Globus pallidus (tissue), 1 donor: ENCODE measurements around the gene CCNE1.
A peak's percentile ranks its signal among the peaks of the same experiment; 100 is the strongest.
"Not testable (repeated sequence)": the region's sequence is repeated elsewhere in the genome, so short reads cannot be mapped to it uniquely, and the experiment has no call there.

Source experiments
- DNase-seq: peaks from one replicate; pipeline ENCODE4 v3.0.0-alpha.2; 2015; ENCODE audit warnings: low spot score

CCNE1 gene

GRCh38 chr19:29815231-29815630 is 3.4 kb downstream of the CCNE1 start:
- no peak for DNase-seq

DNA sequence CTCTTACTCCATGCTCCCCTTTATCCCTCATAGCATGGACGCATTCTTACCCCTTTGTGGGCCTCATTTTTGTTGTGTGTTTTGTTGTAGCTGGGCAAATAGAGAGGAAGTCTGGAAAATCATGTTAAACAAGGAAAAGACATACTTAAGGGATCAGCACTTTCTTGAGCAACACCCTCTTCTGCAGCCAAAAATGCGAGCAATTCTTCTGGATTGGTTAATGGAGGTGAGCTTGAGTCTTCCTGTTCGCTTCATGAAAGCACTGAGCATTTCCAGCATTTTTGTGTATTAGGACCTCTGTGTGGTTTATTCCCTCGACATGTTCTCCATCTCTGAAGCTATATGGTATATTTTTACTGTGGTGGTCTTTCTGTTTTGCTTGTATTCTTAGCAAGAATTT is 5.5 kb downstream of the CCNE1 start:
- DNase-seq = no peak

- DNase-seq = no peak
These were observed 7.5 kb downstream of the CCNE1 start for GRCh38 chr19:29819300-29819699.

GRCh38 chr19:29819986-29820385 is 8.2 kb downstream of the CCNE1 start:
- no peak for DNase-seq

DNA sequence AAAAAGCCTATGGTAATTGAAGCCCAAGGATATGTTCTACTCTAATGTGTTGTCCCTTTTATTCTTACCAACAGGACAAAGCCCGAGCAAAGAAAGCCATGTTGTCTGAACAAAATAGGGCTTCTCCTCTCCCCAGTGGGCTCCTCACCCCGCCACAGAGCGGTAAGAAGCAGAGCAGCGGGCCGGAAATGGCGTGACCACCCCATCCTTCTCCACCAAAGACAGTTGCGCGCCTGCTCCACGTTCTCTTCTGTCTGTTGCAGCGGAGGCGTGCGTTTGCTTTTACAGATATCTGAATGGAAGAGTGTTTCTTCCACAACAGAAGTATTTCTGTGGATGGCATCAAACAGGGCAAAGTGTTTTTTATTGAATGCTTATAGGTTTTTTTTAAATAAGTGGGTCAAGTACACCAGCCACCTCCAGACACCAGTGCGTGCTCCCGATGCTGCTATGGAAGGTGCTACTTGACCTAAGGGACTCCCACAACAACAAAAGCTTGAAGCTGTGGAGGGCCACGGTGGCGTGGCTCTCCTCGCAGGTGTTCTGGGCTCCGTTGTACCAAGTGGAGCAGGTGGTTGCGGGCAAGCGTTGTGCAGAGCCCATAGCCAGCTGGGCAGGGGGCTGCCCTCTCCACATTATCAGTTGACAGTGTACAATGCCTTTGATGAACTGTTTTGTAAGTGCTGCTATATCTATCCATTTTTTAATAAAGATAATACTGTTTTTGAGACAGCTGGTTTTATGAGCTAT is 12.0 kb downstream of the CCNE1 start:
- DNase-seq = no peak

DNA sequence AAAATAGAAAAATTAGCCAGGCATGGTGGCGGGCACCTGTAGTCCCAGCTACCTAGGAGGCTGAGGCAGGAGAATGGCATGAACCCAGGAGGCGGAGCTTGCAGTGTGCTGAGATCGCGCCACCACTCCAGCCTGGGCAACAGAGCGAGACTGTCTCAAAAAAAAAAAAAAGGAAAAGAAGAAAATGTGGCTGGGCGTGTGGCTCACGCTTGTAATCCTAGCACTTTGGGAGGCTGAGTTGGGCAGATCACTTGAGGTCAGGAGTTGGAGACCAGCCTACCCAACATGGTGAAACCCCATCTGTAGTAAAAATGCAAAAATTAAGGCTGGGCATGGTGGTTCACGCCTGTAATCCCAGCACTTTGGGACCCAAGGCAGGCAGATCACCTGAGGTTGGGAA is 13.5 kb downstream of the CCNE1 start:
- DNase-seq = not testable (repeated sequence)

DNA sequence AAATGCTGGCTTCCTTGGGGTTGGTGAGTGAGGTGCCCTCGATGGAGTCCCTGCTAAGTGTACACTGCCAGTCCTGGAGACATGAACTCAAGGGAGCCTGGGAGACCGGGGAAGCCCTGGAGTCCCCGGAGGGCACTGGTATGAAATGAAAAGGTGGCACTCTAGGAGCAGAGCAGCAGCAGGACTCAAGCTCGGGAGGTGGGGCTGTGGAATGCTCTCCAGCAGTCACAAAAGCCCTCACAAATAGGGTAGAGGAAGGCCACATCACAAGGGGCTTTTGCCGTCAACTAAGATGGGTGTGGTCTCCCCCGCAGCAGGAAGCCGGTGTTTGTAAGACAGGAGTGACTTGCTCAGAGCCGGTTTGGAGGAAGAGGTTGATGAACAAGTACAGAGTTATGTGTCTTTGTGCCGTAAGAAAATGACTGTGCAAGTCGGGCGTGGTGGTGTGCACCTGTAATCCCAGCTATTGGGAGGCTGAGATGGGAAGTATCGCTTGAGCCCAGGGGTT is 19.3 kb downstream of the CCNE1 start:
- DNase-seq = no peak

GRCh38 chr19:29831686-29832085 is 19.9 kb downstream of the CCNE1 start:
- DNase-seq = no peak

GRCh38 chr19:29832801-29833200 is 21.0 kb downstream of the CCNE1 start:
- no peak for DNase-seq

- DNase-seq = no peak
These were observed 21.9 kb downstream of the CCNE1 start for GRCh38 chr19:29833614-29834261.

DNA sequence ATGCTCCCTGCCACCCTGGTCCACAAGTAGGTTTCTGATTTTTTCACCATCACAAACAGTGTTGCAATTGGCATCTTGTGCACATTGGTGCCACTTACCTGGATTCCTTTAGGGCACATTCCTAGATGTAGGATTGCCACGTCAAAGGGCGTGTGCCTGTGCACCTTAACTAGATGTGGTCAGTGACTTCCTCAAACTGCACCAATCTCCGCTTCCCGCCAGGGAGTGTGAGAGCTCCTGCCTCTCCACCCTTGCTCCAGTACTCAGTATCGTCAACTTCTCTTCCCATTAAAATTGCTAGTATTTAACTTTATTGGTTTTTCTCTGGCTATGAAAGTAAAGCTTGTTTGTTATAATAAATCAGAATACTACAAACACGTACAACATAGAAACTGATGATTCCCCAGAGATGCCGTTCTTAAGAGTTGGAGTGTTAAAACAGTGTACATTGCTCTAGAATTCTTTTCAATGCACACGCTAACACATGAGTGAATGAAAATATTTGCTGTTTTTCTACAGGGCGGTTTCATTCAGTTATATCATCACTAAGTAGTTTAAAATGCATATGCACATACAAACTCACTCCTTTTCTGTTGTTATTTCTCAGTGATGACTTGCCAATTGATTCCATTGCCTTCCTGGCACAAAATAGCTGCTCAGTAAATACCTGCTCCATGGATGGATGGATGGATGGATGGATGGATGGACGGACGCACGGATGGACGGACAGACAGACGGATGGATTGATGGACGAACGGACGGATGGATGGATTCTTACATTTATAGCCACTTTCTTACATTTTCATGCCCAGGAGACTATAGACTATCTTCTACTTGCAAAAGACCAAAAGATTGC is 23.4 kb downstream of the CCNE1 start:
- no peak for DNase-seq

GRCh38 chr19:29836409-29836825 is 24.6 kb downstream of the CCNE1 start:
- no peak for DNase-seq

DNA sequence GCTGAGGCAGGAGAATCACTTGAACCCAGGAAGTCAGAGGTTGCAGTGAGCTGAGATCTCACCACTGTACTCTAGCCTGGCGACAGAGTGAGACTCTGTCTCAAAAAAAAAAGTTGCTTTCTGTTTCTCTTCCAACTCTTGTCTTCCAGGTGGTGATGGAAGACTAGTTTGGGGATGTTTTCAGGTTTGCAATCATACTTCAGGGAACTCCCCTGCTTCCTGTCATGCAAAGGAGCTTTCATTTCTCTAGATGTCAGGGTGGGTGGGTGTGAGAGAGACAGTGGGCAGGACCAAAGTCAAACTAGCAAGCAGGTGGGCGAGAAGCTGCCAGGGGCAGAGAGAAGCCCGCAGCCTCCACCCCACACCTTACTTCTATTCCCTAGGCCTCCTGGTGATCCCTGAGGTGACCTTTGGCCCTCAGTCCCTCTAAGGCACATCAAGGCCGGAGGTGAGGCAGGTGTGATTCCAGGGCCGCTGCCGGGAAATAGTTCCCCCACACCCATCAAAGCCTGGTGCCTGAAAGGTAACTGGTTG is 25.7 kb downstream of the CCNE1 start:
- DNase-seq = no peak

GRCh38 chr19:29837996-29838395 is 26.2 kb downstream of the CCNE1 start:
- DNase-seq = no peak

DNA sequence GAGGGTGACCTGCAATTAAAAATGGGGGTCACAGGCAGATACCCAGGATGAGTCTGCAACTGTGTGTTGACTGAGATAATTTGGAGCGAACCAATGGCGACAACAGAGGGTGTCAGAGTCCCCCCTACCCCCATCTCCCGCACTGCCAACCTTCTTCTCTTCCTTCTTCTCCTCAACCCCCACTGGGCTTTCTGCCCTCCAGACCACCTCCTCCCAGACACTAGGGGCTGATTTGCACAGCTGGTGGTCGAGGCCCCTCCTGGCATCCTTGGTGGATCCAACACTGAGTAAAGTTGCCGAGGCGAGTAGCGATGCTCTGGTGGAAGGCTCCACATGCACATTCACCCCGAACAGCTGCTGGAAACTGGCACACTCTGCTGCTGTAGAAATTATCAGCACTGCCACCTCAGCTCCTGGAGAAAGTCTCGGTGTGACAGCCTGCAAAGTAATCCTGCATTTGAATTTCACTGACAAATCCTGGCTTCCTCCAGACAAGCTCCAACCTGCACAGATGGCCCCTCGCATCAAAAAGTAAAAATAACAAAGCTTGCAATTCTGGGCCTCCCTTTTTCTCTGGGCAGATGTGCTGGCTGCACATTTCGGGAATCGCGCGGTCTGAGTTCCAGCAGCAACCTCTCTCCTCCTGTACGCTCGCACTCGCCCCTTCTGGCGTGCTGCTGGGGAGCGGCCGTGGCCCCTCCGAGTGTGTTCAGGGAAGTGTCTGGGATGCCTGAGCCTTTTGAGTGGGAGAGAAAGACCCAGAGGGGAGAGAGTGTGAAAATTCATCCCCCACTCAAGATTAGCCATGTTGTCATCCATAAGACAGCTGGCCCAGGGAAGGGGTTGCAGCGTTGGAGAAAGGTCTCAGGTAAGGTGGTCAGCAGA is 28.5 kb downstream of the CCNE1 start:
- DNase-seq = no peak

DNA sequence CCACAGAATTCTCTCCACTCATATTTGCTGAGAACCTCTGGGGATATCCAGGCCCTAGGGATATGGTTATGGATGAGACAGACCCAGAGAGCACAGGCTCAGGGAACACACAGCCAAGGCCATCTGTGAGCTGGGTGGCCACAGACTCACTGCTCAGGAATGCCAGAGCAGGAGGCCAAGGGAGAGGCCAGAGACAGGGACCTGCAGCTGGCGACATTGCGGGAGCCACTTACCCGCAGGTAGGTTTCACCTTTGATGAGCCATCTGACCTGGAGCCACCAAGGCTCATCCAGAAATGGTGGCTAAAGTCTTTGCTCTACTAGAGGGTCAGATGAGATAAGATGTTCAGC is 29.4 kb downstream of the CCNE1 start:
- DNase-seq = no peak

DNA sequence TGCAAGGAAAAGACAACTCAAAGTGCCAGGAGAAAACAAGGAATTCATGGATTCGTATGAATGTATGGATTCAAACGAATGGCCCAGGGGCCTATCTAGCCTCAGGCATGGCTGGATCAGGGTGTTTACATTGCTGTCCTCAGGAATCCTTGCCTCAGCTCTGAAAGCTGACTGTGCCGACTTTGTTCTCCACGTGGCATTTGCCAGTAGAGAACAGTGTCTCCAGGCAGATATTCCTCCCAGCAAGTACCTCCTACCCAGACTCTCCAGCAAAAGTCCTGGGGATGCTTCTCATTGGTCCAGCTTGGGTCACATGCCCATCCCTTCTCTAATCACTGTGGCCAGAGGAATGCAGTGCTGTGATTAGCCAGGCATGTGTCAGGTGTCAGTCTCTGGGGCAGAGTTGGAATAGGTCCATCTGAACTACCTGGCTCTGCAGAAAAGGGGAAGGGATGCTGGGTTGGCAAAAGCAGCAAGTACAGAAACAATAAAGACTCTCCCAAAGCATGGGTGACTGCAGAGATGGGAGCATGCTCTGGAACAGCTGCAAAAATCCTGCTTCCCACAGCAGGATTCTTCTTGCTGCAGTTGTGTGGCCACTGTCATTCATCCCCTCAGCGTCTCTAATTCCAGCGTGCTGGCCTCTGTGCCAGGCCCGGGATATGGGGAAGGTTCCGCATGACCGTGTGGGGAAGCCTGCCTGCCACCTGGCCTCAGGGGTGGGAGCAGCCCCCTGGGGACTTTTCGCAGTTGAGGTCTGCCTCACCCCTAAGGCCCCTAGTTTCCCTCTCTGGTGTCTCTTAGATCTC is 30.0 kb downstream of the CCNE1 start:
- no peak for DNase-seq

GRCh38 chr19:29842471-29843179 is 30.8 kb downstream of the CCNE1 start:
- DNase-seq = no peak

DNA sequence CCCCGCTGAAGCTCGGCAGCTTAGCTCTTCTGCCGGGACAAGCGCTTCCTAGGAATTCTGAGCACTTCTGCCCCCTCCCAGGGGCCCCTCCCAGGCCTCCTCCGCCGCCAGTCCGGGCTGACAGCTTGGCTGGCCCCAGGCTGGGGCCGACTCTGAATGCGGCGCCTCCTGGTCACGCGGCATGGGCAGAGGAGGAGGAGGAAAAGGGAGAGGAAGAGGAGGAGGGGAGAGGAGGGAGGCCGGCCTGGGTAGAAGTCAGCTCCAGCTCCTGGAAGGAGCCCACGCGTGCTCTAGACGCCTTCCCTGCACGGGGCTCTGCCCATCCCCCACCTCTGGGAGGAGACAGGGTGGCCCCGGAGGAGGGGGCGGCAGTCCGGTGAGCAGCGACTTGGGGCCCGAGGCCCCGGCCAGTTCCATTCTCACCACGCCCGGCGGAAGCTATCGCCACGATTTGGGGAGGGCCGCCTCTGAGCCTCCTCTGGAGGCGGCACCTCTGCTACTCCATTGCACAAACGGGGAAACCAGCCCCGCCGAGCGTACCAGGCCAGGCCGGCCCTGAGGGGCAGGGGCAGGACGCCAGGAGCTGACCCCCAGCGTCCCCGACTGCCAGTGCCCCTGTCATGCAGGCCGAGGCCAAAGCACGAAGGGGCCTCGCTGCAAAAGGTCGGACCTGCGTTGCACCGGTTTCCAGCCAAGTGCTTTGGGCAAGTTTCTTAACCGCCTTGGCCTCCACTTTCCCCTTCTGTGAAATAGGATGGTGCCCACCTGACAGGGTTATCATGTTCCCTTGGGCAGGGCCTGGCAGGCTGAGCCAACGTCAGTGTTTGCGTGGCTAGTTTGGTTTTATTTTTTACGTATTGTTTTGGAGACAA is 31.6 kb downstream of the CCNE1 start:
- peak; percentile 18 for DNase-seq
